Measurements from ENCODE around the gene FBXO40. TPM values are rescaled to one million over a fixed set of nuclear protein-coding genes. Genes with fewer than 3 reads are reported as not detected.

The FBXO40 gene
- total and polyA plus RNA-seq, 2 experiments from 2014 or later: 0.03 TPM; not detected in 1

DNA sequence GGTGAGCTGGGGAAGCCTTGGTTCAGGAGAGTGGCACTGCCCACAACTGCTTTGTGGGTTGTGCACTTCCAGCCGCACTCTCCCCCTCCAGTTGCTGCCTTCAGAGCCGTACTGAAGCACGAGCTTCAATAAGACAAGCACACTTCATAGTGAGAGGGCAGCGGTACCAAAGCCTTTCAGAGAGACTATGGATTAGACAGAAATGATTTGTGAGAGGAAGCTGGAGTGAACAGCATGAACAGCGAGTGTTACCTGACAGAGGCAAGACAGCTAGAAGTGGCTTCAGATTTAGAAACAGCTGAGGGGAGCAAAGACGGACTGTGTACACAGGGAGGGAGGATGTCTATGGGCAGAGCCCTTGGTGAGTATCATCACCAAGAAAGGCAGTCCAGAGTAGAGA lies 36.4 kb downstream of the FBXO40 start (continued):
- TF ChIP-seq, protein P1, sequence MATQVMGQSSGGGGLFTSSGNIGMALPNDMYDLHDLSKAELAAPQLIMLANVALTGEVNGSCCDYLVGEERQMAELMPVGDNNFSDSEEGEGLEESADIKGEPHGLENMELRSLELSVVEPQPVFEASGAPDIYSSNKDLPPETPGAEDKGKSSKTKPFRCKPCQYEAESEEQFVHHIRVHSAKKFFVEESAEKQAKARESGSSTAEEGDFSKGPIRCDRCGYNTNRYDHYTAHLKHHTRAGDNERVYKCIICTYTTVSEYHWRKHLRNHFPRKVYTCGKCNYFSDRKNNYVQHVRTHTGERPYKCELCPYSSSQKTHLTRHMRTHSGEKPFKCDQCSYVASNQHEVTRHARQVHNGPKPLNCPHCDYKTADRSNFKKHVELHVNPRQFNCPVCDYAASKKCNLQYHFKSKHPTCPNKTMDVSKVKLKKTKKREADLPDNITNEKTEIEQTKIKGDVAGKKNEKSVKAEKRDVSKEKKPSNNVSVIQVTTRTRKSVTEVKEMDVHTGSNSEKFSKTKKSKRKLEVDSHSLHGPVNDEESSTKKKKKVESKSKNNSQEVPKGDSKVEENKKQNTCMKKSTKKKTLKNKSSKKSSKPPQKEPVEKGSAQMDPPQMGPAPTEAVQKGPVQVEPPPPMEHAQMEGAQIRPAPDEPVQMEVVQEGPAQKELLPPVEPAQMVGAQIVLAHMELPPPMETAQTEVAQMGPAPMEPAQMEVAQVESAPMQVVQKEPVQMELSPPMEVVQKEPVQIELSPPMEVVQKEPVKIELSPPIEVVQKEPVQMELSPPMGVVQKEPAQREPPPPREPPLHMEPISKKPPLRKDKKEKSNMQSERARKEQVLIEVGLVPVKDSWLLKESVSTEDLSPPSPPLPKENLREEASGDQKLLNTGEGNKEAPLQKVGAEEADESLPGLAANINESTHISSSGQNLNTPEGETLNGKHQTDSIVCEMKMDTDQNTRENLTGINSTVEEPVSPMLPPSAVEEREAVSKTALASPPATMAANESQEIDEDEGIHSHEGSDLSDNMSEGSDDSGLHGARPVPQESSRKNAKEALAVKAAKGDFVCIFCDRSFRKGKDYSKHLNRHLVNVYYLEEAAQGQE (IDR thresholded peaks at IDR 0.05; ENCODE audit: unreplicated experiment): no peak
- TF ChIP-seq CREB1 (CRISPR knock-in tag; IDR thresholded peaks at IDR 0.05; ENCODE audit: low read depth): no peak
- TF ChIP-seq, protein P2, sequence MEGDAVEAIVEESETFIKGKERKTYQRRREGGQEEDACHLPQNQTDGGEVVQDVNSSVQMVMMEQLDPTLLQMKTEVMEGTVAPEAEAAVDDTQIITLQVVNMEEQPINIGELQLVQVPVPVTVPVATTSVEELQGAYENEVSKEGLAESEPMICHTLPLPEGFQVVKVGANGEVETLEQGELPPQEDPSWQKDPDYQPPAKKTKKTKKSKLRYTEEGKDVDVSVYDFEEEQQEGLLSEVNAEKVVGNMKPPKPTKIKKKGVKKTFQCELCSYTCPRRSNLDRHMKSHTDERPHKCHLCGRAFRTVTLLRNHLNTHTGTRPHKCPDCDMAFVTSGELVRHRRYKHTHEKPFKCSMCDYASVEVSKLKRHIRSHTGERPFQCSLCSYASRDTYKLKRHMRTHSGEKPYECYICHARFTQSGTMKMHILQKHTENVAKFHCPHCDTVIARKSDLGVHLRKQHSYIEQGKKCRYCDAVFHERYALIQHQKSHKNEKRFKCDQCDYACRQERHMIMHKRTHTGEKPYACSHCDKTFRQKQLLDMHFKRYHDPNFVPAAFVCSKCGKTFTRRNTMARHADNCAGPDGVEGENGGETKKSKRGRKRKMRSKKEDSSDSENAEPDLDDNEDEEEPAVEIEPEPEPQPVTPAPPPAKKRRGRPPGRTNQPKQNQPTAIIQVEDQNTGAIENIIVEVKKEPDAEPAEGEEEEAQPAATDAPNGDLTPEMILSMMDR (conservative IDR thresholded peaks at IDR 0.05; ENCODE audit: low read depth in 2 of 2): no peak
- TF ChIP-seq ZNF114 (CRISPR knock-in tag; IDR thresholded peaks at IDR 0.05): no peak
- no peak for TF ChIP-seq ZNF331 (CRISPR knock-in tag; IDR thresholded peaks at IDR 0.05; ENCODE audit: low read depth)
- TF ChIP-seq, protein P3, sequence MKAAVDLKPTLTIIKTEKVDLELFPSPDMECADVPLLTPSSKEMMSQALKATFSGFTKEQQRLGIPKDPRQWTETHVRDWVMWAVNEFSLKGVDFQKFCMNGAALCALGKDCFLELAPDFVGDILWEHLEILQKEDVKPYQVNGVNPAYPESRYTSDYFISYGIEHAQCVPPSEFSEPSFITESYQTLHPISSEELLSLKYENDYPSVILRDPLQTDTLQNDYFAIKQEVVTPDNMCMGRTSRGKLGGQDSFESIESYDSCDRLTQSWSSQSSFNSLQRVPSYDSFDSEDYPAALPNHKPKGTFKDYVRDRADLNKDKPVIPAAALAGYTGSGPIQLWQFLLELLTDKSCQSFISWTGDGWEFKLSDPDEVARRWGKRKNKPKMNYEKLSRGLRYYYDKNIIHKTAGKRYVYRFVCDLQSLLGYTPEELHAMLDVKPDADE (IDR thresholded peaks at IDR 0.05): no peak
- no peak for TF ChIP-seq JUNB (IDR thresholded peaks at IDR 0.05; ENCODE audit: unreplicated experiment)

DNA sequence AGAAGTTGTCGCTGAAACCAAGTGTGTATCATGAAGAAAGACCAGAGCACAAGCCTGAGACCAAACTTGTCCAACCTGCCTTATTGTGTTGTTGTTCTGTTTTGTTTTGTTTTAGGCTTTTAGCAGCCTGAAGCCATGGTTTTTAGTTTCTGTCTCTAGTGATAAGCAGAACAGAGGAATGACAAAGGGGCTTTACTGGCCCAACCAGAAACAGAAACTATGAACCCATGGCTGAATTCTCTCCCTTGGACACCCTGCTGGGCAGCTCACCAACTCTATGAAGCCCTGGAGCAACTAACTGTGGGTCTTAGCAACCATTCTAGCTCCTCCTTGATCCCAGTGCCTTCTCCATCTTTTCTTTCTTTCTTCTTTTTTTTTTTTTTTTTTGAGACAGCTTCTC lies 37.2 kb downstream of the FBXO40 start:
- Mint-ChIP-seq H3K27me3 (ENCODE audit: insufficient read depth, low read depth, poor library complexity) (peaks cover 6% of the 10 kb centered on the region), H3K4me1 (peaks cover 13% of the 10 kb centered on the region), H3K27ac (no peak overlapping the region), H3K4me3 (no peak overlapping the region), H3K36me3 (ENCODE audit: low read depth) (no peaks in the 10 kb centered on the region; the same call in 2 of the 3 replicates), H3K9me3 (no peaks in the 10 kb centered on the region; the same call in 2 of the 3 replicates)
- Histone ChIP-seq H3F3A (replicated peaks; ENCODE audit: low read depth) (no peaks in the 10 kb centered on the region), H3K4me1 (ENCODE audit: insufficient read depth) (0 out of 2 replicates have a peak, but pooled peaks cover 11% of the 10 kb centered on the region), H3K4me3 (no peak overlapping the region), H3K4me2 (no peak overlapping the region), H3K79me2 (replicated peaks; ENCODE audit: insufficient read depth) (no peaks in the 10 kb centered on the region), H3K27ac (ENCODE audit: low read depth) (no peak overlapping the region), H4K20me1 (replicated peaks; ENCODE audit: insufficient read depth) (no peaks in the 10 kb centered on the region), H3K27me3 (ENCODE audit: insufficient read depth) (no peaks in the 10 kb centered on the region), H3K36me3 (ENCODE audit: insufficient read depth) (no peaks in the 10 kb centered on the region), H3K9me2 (ENCODE audit: insufficient read depth) (peaks cover 9% of the 10 kb centered on the region; the same call in 1 of the 2 replicates), H2AFZ (no peak overlapping the region; the same call in 1 of the 2 replicates)
- no peak for TF ChIP-seq EZH2phosphoT487 (IDR thresholded peaks at IDR 0.05; ENCODE audit: unreplicated experiment)
- no peak for DNase-seq (ENCODE audit: low spot score)
- no peak for ATAC-seq

Measured in GM23338 (cell line).